ENCODE results near the gene KLHL24.
A peak's percentile ranks its signal among the peaks of the same experiment; 100 is the strongest.
"Not testable (repeated sequence)": the region's sequence is repeated elsewhere in the genome, so short reads cannot be mapped to it uniquely, and the experiment has no call there.

The KLHL24 gene

DNA sequence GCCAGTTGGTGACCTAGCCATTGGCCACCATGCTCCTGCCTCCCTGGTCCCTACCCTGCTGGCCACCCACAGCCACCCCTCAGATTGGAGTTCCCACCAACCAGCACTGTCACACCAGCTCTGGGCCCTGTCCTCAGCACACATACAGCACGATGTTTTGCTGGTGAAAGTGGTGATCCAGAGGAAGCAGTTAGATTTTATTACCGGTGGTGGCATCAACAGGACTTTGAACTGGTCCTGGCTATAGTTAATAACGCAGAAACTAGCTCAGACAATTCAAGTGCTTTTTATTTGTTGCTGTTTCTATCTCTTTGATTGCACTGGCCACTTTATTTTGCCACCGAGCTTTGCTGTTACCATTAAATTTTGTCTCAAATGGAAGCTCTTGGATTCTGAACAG lies 16.4 kb upstream of the KLHL24 start:
- Histone ChIP-seq H3K27ac (ENCODE audit: low read depth, low read length) (no peak overlapping the region), H3K27me3 (ENCODE audit: control insufficient read depth, insufficient read depth, low read length) (no peaks in the 10 kb centered on the region), H3K4me1 (ENCODE audit: control insufficient read depth, insufficient read depth, low read length) (no peaks in the 10 kb centered on the region), H3K9ac (ENCODE audit: low read length) (no peak overlapping the region), H3K36me3 (ENCODE audit: control insufficient read depth, insufficient read depth, low read length) (no peaks in the 10 kb centered on the region), H3K4me3 (ENCODE audit: low read length) (no peak overlapping the region)

DNA sequence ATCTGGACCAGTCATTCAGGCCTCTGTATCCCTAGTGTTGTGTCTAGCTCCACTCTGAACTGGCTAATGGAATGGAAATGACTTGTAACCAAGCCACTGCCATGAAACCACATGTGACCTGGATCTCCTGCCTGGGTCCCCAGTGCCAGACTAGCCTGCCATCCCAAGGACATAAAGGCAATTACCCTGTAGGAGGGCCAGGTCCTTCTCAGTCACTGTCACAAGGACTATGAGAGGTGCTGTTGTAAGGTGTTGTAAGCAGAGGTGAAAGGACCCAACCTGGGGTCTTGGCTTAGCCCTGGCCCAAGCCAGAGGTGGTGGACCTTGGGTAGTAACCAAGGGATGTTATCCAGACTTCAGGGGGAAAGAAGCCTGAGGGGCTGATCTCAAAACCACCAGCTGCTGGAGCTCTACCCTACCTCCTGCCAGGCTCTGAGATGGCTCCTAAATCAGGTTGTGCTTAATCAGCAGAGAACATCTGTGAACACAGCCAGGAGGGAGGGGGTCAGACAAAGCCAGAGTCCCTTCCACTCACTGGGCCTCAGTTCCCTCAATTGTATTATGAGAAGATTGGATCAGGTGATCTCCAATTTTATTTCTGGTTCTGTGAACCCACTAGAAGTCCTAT lies 15.7 kb upstream of the KLHL24 start:
- H3K36me3 ChIP-seq (ENCODE audit: control insufficient read depth, insufficient read depth, low read length), result no peaks in the 10 kb centered on the region
- no peak overlapping the region for H3K4me3 ChIP-seq (ENCODE audit: low read length)
- H3K27me3 ChIP-seq (ENCODE audit: control insufficient read depth, insufficient read depth, low read length), result no peaks in the 10 kb centered on the region
- no peaks in the 10 kb centered on the region for H3K4me1 ChIP-seq (ENCODE audit: control insufficient read depth, insufficient read depth, low read length)
- H3K27ac ChIP-seq (ENCODE audit: low read depth, low read length), result no peak overlapping the region
- H3K9ac ChIP-seq (ENCODE audit: low read length), result no peak overlapping the region

DNA sequence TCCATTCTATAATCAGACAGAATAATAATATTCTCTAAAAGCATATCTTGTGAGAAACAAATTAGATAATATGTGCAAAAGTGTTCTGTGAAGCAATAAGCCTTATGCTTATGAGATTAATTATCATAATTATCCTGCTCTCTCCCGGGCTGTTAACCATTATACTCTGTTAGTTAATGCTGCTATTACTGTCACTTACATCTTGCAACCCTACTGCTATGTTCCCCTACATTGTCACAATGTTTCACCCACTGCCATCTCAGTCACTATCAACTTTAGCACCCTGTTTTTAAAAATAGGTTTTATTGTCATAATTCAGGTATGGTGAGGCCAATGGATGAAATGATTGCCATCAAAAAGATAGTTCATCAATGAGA lies 15.2 kb upstream of the KLHL24 start:
- H3K4me1 ChIP-seq (ENCODE audit: control insufficient read depth, insufficient read depth, low read length), result no peaks in the 10 kb centered on the region
- H3K27ac ChIP-seq (ENCODE audit: low read depth, low read length), result no peak overlapping the region
- no peak overlapping the region for H3K4me3 ChIP-seq (ENCODE audit: low read length)
- H3K36me3 ChIP-seq (ENCODE audit: control insufficient read depth, insufficient read depth, low read length), result no peaks in the 10 kb centered on the region
- H3K9ac ChIP-seq (ENCODE audit: low read length), result no peak overlapping the region
- H3K27me3 ChIP-seq (ENCODE audit: control insufficient read depth, insufficient read depth, low read length), result no peaks in the 10 kb centered on the region

DNA sequence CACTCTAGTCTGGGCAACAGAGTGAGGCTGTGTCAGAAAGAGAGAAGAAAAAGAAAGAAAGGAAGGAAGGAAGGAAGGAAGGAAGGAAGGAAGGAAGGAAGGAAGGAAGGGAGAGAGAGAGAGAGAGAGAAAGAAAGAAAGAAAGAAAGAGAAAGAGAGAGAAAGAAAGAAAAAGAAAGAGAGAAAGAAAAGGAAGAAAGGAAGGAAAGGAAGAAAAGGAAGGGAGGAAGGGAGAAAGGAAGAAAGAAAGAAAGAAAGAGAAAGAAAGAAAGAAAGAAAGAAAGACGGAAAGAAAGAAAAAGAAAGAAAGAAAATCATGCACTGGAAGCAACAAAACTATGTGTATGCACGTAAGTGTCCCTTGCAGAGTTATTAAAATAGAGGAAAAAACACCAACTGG lies 12.9 kb upstream of the KLHL24 start:
- not testable (repeated sequence) for H3K4me1 ChIP-seq (ENCODE audit: control insufficient read depth, insufficient read depth, low read length); H3K9ac ChIP-seq (ENCODE audit: low read length); H3K27ac ChIP-seq (ENCODE audit: low read depth, low read length); H3K4me3 ChIP-seq (ENCODE audit: low read length); H3K36me3 ChIP-seq (ENCODE audit: control insufficient read depth, insufficient read depth, low read length); H3K27me3 ChIP-seq (ENCODE audit: control insufficient read depth, insufficient read depth, low read length)

DNA sequence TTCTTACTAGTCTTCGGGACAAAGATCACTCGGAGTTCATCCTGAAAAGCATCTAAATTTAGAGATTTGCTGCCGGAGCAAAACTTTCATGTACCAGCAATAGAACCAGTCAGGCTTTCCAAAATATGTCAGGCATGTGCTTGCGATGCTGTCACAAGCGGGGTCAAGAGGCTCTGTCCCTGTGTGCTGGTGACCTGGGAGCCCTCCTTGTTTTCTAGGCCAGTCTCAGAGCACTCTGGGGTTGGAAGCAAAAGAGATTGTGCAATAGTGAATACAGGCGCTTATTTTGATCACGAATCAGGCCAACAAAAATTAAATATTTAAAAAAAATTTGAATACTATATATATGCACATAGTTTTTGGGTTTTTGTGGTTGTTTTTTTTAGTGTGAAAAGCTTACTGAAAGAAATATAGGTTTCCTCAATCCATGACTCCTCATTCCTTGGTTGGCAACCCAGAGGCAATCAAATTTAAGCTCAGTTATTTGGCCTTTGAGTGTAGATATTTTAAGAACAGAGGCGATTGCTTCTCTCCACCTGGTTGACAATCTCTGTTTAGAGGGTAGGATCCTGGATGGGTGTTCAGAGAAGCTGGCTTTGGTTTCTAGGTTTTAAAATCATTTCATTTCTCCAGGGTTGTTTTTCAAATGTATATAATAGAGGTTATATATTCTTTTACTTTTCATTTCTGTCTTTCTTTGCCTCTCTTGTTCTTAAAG lies 8.4 kb upstream of the KLHL24 start:
- H3K27ac ChIP-seq (ENCODE audit: low read depth, low read length), result no peak overlapping the region
- H3K4me1 ChIP-seq (ENCODE audit: control insufficient read depth, insufficient read depth, low read length), result no peaks in the 10 kb centered on the region
- H3K27me3 ChIP-seq (ENCODE audit: control insufficient read depth, insufficient read depth, low read length), result no peaks in the 10 kb centered on the region
- H3K4me3 ChIP-seq (ENCODE audit: low read length), result no peak overlapping the region
- no peaks in the 10 kb centered on the region for H3K36me3 ChIP-seq (ENCODE audit: control insufficient read depth, insufficient read depth, low read length)
- no peak overlapping the region for H3K9ac ChIP-seq (ENCODE audit: low read length)

DNA sequence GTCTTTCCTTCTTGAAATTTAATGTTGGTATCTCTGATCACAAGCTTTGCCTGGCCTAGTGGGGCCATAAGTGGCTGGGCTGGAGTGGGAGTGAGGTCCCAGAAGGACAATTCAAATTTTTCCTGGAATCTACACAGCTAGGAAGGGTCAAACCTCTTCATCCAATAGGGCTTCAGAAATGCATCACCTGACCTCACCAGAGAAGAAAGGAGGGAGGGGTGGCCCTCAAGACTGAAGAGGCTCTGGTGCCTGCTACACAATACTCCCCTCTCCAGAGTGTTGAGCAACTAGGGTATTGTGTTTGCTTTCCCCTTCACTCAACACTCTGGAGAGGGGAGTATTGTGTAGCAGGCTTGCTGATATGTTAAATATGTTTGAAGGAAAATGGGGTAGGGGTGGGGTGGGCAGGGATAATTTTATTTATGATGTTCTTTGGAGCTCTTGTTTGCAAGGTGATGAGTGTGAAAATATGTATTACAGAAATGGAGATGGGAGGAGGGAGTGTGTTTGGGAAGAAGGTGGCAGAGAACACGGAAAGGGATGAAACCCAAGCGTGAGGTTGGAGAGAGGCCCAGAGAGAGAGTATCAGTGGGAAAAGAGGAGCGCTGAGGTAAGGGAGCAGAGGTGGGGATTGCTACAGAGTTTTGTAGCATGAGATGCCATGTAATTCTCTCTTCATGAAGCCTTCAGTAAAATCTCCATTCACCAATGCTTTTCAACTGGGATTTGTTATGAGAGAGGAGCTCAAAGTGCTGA lies 5.7 kb upstream of the KLHL24 start:
- H3K36me3 ChIP-seq (ENCODE audit: control insufficient read depth, insufficient read depth, low read length), result no peaks in the 10 kb centered on the region
- H3K27ac ChIP-seq (ENCODE audit: low read depth, low read length), result no peak overlapping the region
- H3K4me1 ChIP-seq (ENCODE audit: control insufficient read depth, insufficient read depth, low read length), result no peaks in the 10 kb centered on the region
- H3K9ac ChIP-seq (ENCODE audit: low read length), result no peak overlapping the region
- H3K4me3 ChIP-seq (ENCODE audit: low read length), result no peak overlapping the region
- no peaks in the 10 kb centered on the region for H3K27me3 ChIP-seq (ENCODE audit: control insufficient read depth, insufficient read depth, low read length)

DNA sequence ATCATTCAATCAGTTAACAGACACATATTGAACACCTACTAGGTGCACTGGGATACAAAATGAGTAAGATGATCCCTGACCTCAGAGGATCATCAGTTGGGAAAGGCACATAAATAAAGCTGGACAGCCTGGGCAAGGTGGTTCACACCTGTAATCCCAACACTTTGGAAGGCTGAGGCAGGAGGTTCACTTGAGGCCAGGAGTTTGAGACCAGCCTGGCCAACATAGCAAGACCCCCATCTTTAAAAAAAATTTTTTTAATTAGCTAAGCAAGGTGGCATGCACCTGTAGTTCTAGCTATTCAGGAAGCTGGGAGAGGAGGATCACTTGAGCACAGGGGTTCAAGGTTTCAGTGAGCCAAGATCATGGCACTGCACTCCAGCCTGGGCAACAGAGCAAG lies 3.7 kb upstream of the KLHL24 start:
- no peaks in the 10 kb centered on the region for H3K36me3 ChIP-seq (ENCODE audit: control insufficient read depth, insufficient read depth, low read length)
- no peak overlapping the region for H3K27ac ChIP-seq (ENCODE audit: low read depth, low read length)
- H3K27me3 ChIP-seq (ENCODE audit: control insufficient read depth, insufficient read depth, low read length), result no peaks in the 10 kb centered on the region
- H3K4me3 ChIP-seq (ENCODE audit: low read length), result no peak overlapping the region
- peaks cover 4% of the 10 kb centered on the region for H3K4me1 ChIP-seq (ENCODE audit: control insufficient read depth, insufficient read depth, low read length)
- no peak overlapping the region for H3K9ac ChIP-seq (ENCODE audit: low read length)

DNA sequence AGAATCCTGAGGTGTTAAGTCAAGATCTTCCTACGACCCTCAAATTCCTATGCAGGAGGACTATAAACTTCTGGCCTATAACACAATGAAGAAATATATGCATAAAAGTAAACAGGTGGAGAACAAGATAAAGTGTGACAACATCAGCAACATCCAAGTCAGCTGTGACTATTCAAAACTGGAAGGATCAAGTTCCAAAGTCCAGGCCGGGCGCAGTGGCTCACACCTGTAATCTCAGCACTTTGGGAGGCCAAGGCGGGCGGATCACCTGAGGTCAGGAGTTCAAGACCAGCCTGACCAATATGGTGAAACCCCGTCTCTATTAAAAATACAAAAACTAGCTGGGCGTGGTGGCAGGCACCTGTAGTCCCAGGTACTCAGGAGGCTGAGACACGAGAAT lies 2.7 kb upstream of the KLHL24 start:
- H3K27ac ChIP-seq (ENCODE audit: low read depth, low read length); H3K4me3 ChIP-seq (ENCODE audit: low read length); H3K36me3 ChIP-seq (ENCODE audit: control insufficient read depth, insufficient read depth, low read length); H3K27me3 ChIP-seq (ENCODE audit: control insufficient read depth, insufficient read depth, low read length); H3K9ac ChIP-seq (ENCODE audit: low read length); H3K4me1 ChIP-seq (ENCODE audit: control insufficient read depth, insufficient read depth, low read length): not testable (repeated sequence)

DNA sequence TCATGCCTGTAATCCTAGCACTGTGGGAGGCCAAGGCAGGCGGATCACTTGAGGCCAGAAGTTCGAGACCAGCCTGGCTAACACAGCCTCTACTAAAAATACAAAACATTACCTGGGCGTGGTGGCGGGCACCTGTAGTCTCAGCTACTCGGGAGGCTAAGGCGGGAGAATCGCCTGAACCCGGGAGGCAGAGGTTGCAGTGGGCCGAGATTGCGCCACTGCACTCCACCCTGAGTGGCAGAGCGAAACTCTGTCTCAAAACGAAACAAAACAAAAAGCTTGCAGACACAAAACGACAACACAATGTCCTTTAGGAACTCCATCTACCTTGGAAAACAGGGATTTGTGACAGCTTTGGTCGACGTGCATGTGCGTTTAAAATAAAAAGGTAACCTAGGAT lies 716 bp upstream of the KLHL24 start:
- Histone ChIP-seq H3K9ac (ENCODE audit: low read length) (no peak overlapping the region), H3K4me3 (ENCODE audit: low read length) (peak overlapping the region; percentile 74), H3K27me3 (ENCODE audit: control insufficient read depth, insufficient read depth, low read length) (no peaks in the 10 kb centered on the region), H3K27ac (ENCODE audit: low read depth, low read length) (peak overlapping the region; percentile 98), H3K4me1 (ENCODE audit: control insufficient read depth, insufficient read depth, low read length) (peaks cover 18% of the 10 kb centered on the region), H3K36me3 (ENCODE audit: control insufficient read depth, insufficient read depth, low read length) (no peaks in the 10 kb centered on the region)

DNA sequence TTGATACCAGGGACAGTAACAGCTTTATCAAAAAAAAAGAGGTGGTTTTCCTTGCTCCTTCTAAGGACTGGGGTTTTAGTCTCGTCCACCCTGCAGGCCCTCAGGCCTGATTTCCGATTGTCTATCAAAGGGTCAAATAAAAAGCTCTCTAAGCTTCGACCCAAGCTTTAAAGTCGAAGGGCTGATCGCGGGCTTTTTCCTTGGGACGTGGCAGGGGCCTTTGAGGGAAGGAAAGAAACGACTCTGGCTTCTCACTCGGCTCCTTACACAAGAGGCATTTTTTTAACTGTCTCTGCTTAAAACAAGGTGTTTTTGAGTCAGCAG lies 354 bp upstream of the KLHL24 start:
- peak overlapping the region; percentile 74 for H3K4me3 ChIP-seq (ENCODE audit: low read length)
- peak overlapping the region; percentile 45 for H3K9ac ChIP-seq (ENCODE audit: low read length)
- no peaks in the 10 kb centered on the region for H3K36me3 ChIP-seq (ENCODE audit: control insufficient read depth, insufficient read depth, low read length)
- H3K4me1 ChIP-seq (ENCODE audit: control insufficient read depth, insufficient read depth, low read length), result peaks cover 18% of the 10 kb centered on the region
- no peaks in the 10 kb centered on the region for H3K27me3 ChIP-seq (ENCODE audit: control insufficient read depth, insufficient read depth, low read length)
- H3K27ac ChIP-seq (ENCODE audit: low read depth, low read length), result peak overlapping the region; percentile 98

DNA sequence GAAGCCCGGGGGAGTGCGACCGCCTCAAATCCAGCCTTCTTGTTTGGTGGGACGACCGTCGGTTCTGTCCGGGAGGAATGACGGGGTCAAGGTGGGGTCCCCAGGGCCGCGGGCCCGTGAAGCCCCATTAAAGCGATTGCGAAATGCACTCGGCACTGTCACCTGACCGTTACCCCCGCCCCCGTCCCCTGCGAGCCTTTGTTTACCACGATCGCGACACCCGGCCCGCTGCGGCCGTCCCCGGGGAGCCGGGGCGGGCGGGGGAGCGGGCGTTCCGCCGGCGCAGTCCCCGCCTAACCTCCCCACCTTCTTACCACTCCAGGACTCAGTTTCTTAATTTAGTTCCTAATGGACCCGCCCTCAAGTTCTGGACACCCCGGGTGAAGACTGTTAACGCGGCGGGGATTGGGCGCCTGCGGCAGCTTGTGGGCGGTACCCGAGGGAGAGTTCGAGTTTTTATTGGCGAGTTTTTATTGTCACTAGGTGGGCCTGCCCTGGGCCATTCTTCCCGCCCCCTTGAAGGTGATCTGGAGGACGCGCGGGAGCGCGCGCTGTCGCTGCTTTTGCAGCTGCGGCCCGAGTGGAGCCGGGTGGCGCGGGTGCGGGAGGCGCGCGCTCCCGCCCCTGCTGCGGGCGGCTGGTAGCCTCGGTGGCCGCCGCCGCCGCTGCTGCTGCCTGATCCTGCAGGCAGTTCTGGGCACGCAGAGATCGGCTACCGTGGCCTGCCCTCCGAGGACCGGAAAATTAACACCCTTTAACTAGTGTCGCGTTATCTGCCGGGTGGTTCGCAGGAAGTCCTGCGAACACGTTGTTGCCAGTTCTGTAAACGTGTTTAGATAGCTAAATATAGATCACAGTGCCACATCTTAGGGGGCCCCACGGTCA lies 1.0 kb downstream of the KLHL24 start:
- Histone ChIP-seq H3K9ac (ENCODE audit: low read length) (peak overlapping the region; percentile 54), H3K27me3 (ENCODE audit: control insufficient read depth, insufficient read depth, low read length) (no peaks in the 10 kb centered on the region), H3K27ac (ENCODE audit: low read depth, low read length) (peak overlapping the region; percentile 98), H3K4me1 (ENCODE audit: control insufficient read depth, insufficient read depth, low read length) (peaks cover 18% of the 10 kb centered on the region), H3K4me3 (ENCODE audit: low read length) (peak overlapping the region; percentile 74), H3K36me3 (ENCODE audit: control insufficient read depth, insufficient read depth, low read length) (no peaks in the 10 kb centered on the region)

DNA sequence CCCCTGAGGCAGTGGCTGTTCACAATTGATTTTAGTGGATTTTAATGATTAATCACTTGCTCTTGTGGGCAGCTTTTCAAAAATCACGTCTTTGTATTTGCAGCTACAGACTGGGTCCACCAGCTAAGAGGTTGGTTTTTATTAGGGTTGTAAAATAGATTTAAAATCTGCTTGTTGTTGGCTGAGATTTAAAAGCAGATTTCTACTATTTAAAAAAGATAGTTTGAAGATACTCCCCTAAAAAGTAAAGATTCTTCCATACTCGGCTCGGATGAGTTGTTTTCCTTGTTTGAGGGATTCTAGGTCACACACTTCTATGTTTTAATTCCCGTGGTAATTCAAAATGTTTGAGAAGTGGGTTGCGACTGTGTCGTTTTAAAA lies 1.7 kb downstream of the KLHL24 start:
- H3K4me3 ChIP-seq (ENCODE audit: low read length), result peak overlapping the region; percentile 74
- peak overlapping the region; percentile 53 for H3K9ac ChIP-seq (ENCODE audit: low read length)
- H3K36me3 ChIP-seq (ENCODE audit: control insufficient read depth, insufficient read depth, low read length), result no peaks in the 10 kb centered on the region
- peaks cover 19% of the 10 kb centered on the region for H3K4me1 ChIP-seq (ENCODE audit: control insufficient read depth, insufficient read depth, low read length)
- peak overlapping the region; percentile 98 for H3K27ac ChIP-seq (ENCODE audit: low read depth, low read length)
- no peaks in the 10 kb centered on the region for H3K27me3 ChIP-seq (ENCODE audit: control insufficient read depth, insufficient read depth, low read length)

Data from rectal smooth muscle tissue (tissue), 1 donor.